Measurements from ENCODE around the gene KMT2D. TPM values are rescaled to one million over a fixed set of nuclear protein-coding genes. Genes with fewer than 3 reads are reported as not detected.

KMT2D gene
- total and polyA plus RNA-seq, 2 of the 8 experiments (the other 6 are each of a cell fraction or from before 2014, with no cell fraction given): 9.1 to 86.3 TPM

DNA sequence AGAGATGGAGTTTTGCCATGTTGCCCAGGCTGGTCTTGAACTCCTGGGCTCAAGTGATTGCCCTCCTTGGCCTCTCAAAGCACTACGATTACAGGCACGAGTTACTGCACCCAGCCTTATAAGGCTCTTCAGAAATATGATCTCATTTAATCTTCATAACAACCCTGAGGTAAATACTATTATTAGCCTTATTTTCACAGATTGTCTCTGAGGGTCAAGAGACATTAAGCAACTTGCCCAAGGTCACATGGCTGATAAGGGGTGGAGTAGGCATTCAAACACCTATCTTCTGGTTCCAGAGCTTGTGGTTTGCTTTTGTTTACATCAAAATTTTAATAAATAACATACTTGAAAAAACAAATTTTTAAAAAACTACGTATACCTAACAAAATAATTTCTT lies 47.2 kb downstream of the KMT2D start (continued):
- TF ChIP-seq TEAD4 (IDR thresholded peaks at IDR 0.05; ENCODE audit: low read depth, low read length) (no peak), SAP30 (IDR thresholded peaks at IDR 0.05; ENCODE audit: insufficient read depth, insufficient replicate concordance, low read length) (no peak), TCF12 (IDR thresholded peaks at IDR 0.05; ENCODE audit: low read depth, low read length) (no peak)

Measured in H1 (cell line).